Astrocyte (in vitro differentiated cells and primary cell): ENCODE results near the gene VIPAS39. TPM values are rescaled to one million over a fixed set of nuclear protein-coding genes. Genes with fewer than 3 reads are reported as not detected.
"Not testable (repeated sequence)": the region's sequence is repeated elsewhere in the genome, so short reads cannot be mapped to it uniquely, and the experiment has no call there.

ENCODE experiments used
- DNase-seq: peaks from one replicate; pipeline ENCODE4 v3.0.0-alpha.2; 2010; ENCODE audit warnings: low read depth
- FAIRE-seq: peaks from 2 replicates; lab custom pipeline; 2011; peaks lifted over from hg19 to GRCh38; lab: Jason Lieb, UNC
- H2AFZ ChIP-seq: 2 replicates; pipeline ENCODE4 v1.6.0; 2012; ENCODE audit warnings: low read depth, low read length, inconsistent platforms
- H3K27ac ChIP-seq: 2 replicates; pipeline ENCODE4 v1.5.1; 2011; ENCODE audit warnings: low read depth, low read length, inconsistent platforms
- H3K27me3 ChIP-seq: 2 replicates; pipeline ENCODE4 v1.6.0; 2011; ENCODE audit warnings: low read length, inconsistent platforms; ENCODE audit not compliant: insufficient read depth
- H3K36me3 ChIP-seq: 2 replicates; pipeline ENCODE4 v1.5.1; 2011; ENCODE audit warnings: low read length, inconsistent platforms; ENCODE audit not compliant: insufficient read depth
- H3K4me1 ChIP-seq: 2 replicates; pipeline ENCODE4 v1.5.1; 2011; ENCODE audit warnings: low read length, inconsistent platforms; ENCODE audit not compliant: insufficient read depth
- H3K4me2 ChIP-seq: 2 replicates; pipeline ENCODE4 v1.6.0; 2012; ENCODE audit warnings: low read length, inconsistent platforms
- H3K4me3 ChIP-seq: 2 replicates; pipeline ENCODE4 v1.5.1; 2011; ENCODE audit warnings: low read depth, mild to moderate bottlenecking, low read length, inconsistent platforms; ENCODE audit not compliant: insufficient read depth
- H3K79me2 ChIP-seq: 2 replicates; pipeline ENCODE4 v1.6.0; 2012; ENCODE audit warnings: mild to moderate bottlenecking, low read length, inconsistent platforms; ENCODE audit not compliant: insufficient read depth
- H3K9ac ChIP-seq: 2 replicates; pipeline ENCODE4 v1.6.0; 2012; ENCODE audit warnings: mild to moderate bottlenecking, low read length, inconsistent platforms
- H3K9me3 ChIP-seq: 2 replicates; pipeline ENCODE4 v1.5.1; 2012; ENCODE audit warnings: low read depth, mild to moderate bottlenecking, low read length, inconsistent platforms; ENCODE audit not compliant: insufficient read depth
- H4K20me1 ChIP-seq: 2 replicates; pipeline ENCODE4 v1.6.0; 2012; ENCODE audit warnings: low read length, inconsistent platforms; ENCODE audit not compliant: insufficient read depth
- H3K27ac Mint-ChIP-seq: one replicate; pipeline ENCODE4 v1.8.0; 2021; ENCODE audit warnings: mild to moderate bottlenecking, mixed read lengths; ENCODE audit not compliant: unreplicated experiment
- H3K27me3 Mint-ChIP-seq: one replicate; pipeline ENCODE4 v1.8.0; 2021; ENCODE audit warnings: low read depth, mixed read lengths; ENCODE audit not compliant: unreplicated experiment
- H3K36me3 Mint-ChIP-seq: one replicate; pipeline ENCODE4 v1.8.0; 2021; ENCODE audit warnings: low read depth, mixed read lengths; ENCODE audit not compliant: unreplicated experiment
- H3K4me1 Mint-ChIP-seq: one replicate; pipeline ENCODE4 v1.8.0; 2021; ENCODE audit warnings: low read depth, mixed read lengths; ENCODE audit not compliant: unreplicated experiment
- H3K4me3 Mint-ChIP-seq: one replicate; pipeline ENCODE4 v1.8.0; 2021; ENCODE audit warnings: mild to moderate bottlenecking, moderate library complexity, mixed read lengths; ENCODE audit not compliant: unreplicated experiment
- H3K9me3 Mint-ChIP-seq: one replicate; pipeline ENCODE4 v1.8.0; 2021; ENCODE audit warnings: mild to moderate bottlenecking, mixed read lengths; ENCODE audit not compliant: unreplicated experiment
- EZH2 ChIP-seq: IDR thresholded peaks from 2 replicates; pipeline ENCODE4 v1.6.1; 2012; ENCODE audit warnings: mild to moderate bottlenecking, low read length, inconsistent platforms; ENCODE audit not compliant: insufficient read depth
- total RNA-seq: library from RNA; stranded (reverse); gene quantifications from 2 replicates; pipeline ENCODE4 v1.2.1, GENCODE V29; 2021
- TF ChIP-seq, protein P1 (sequence below): IDR thresholded peaks from 2 replicates; pipeline ENCODE4 v1.5.1; 2011; ENCODE audit warnings: low read depth, mild to moderate bottlenecking, inconsistent platforms, low read length, moderate library complexity; ENCODE audit not compliant: insufficient read depth

The VIPAS39 gene
- total RNA-seq, 1 donor from 2014 or later = 22.9 TPM

DNA sequence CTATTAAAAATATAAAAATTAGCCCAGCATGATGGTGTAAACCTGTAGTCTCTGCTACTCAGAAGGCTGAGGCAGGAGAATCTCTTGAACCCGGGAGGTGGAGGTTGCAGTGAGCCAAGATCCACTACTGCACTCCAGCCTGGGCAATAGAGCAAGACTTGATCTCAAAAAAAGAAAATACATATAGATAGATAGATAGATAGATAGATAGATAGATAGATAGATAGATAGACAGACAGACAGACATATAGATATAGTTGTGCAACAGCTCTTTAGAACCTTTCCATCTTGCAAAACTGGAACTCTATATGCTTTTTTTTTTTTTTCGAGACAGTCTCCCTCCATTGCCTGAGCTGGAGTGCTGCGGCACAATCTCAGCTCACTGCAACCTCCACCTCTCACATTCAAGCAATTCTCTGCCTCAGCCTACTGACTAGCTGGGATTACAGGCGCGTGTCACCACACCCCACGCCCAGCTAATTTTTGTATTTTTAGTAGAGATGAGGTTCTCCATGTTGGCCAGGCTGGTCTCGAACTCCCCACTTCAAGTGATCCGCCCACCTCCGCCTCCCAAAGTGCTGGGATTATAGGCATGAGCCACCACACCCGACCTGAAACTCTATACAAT lies 41.9 kb downstream of the VIPAS39 start:
- H4K20me1 ChIP-seq, H3K4me3 ChIP-seq, H3K27ac ChIP-seq, FAIRE-seq, H3K4me2 ChIP-seq, H2AFZ ChIP-seq, H3K27me3 ChIP-seq, H3K9me3 ChIP-seq, DNase-seq, H3K27ac Mint-ChIP-seq, H3K36me3 ChIP-seq, H3K4me1 ChIP-seq, H3K4me1 Mint-ChIP-seq, H3K4me3 Mint-ChIP-seq, H3K79me2 ChIP-seq, H3K27me3 Mint-ChIP-seq, H3K9ac ChIP-seq: not testable (repeated sequence)
- H3K9me3 Mint-ChIP-seq = peaks cover 15% of the 10 kb centered on the region
- peaks cover 12% of the 10 kb centered on the region for H3K36me3 Mint-ChIP-seq

DNA sequence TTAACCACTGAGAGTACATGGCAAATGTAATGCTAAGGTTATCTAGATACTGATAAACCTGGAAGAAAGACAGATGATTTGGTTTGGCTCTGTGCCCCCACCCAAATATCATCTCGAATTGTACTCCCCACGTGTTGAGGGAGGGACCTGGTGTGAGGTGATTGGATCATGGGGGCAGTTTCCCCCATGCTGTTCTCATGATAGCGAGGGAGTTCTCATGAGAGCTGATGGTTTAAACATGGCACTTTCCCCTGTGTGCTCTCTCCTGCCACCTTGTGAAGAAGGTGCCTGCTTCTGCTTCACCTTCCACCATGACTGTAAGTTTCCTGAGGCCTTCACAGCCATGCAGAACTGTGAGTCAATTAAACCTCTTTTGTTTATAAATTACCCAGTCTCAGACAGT lies 48.3 kb downstream of the VIPAS39 start:
- Histone ChIP-seq H3K27me3 (no peaks in the 10 kb centered on the region), H3K36me3 (no peaks in the 10 kb centered on the region), H3K27ac (no peak overlapping the region), H3K4me1 (no peaks in the 10 kb centered on the region), H3K4me3 (no peak overlapping the region), H4K20me1 (no peaks in the 10 kb centered on the region), H3K9me3 (no peaks in the 10 kb centered on the region), H3K79me2 (no peaks in the 10 kb centered on the region), H2AFZ (no peak overlapping the region), H3K4me2 (no peak overlapping the region), H3K9ac (no peak overlapping the region)
- no peaks in the 10 kb centered on the region for H3K9me3 Mint-ChIP-seq
- DNase-seq = no peak
- no peak overlapping the region for H3K27ac Mint-ChIP-seq
- H3K36me3 Mint-ChIP-seq = no peaks in the 10 kb centered on the region
- no peaks in the 10 kb centered on the region for H3K27me3 Mint-ChIP-seq
- no peak for FAIRE-seq
- H3K4me3 Mint-ChIP-seq = no peak overlapping the region
- H3K4me1 Mint-ChIP-seq = peaks cover 7% of the 10 kb centered on the region
- TF ChIP-seq EZH2 = no peak
- TF ChIP-seq, protein P1, sequence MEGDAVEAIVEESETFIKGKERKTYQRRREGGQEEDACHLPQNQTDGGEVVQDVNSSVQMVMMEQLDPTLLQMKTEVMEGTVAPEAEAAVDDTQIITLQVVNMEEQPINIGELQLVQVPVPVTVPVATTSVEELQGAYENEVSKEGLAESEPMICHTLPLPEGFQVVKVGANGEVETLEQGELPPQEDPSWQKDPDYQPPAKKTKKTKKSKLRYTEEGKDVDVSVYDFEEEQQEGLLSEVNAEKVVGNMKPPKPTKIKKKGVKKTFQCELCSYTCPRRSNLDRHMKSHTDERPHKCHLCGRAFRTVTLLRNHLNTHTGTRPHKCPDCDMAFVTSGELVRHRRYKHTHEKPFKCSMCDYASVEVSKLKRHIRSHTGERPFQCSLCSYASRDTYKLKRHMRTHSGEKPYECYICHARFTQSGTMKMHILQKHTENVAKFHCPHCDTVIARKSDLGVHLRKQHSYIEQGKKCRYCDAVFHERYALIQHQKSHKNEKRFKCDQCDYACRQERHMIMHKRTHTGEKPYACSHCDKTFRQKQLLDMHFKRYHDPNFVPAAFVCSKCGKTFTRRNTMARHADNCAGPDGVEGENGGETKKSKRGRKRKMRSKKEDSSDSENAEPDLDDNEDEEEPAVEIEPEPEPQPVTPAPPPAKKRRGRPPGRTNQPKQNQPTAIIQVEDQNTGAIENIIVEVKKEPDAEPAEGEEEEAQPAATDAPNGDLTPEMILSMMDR = no peak

DNA sequence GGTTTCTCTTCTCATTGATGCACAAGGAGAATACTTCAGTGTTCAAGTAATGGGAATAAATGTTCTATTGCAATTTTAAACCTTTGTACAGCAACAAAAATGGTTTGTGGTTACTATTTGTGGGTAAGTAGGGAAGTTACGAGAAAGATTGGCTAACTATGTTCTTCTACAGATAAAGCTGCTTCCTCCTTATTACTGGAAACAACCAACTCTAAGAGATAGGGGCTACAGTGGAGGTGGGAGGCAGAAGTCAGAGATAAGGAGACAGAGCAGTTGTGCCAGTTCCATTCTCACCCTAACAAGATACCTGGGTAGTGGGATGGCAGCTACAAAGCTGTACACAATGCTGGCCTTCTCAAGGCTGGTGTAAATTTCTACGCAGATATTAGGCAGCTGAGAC lies 50.2 kb downstream of the VIPAS39 start:
- no peak overlapping the region for H3K4me3 ChIP-seq
- no peaks in the 10 kb centered on the region for H4K20me1 ChIP-seq
- Mint-ChIP-seq H3K27ac (no peak overlapping the region), H3K9me3 (no peaks in the 10 kb centered on the region), H3K4me3 (no peak overlapping the region), H3K36me3 (no peaks in the 10 kb centered on the region), H3K27me3 (no peaks in the 10 kb centered on the region), H3K4me1 (peaks cover 7% of the 10 kb centered on the region)
- H3K9me3 ChIP-seq = no peaks in the 10 kb centered on the region
- DNase-seq = no peak
- no peaks in the 10 kb centered on the region for H3K79me2 ChIP-seq
- TF ChIP-seq, protein P1 = no peak
- no peak for TF ChIP-seq EZH2
- H3K27ac ChIP-seq = no peak overlapping the region
- H3K4me1 ChIP-seq = no peaks in the 10 kb centered on the region
- no peak overlapping the region for H3K9ac ChIP-seq
- H2AFZ ChIP-seq = no peak overlapping the region
- H3K27me3 ChIP-seq = peaks cover 2% of the 10 kb centered on the region
- no peak overlapping the region for H3K4me2 ChIP-seq
- H3K36me3 ChIP-seq = no peaks in the 10 kb centered on the region
- FAIRE-seq = no peak
